Thyroid gland (tissue), 4 donors: ENCODE data around the gene ADAM12. TPM values are rescaled to one million over a fixed set of nuclear protein-coding genes. Genes with fewer than 3 reads are reported as not detected.
"Not testable (repeated sequence)": the region's sequence is repeated elsewhere in the genome, so short reads cannot be mapped to it uniquely, and the experiment has no call there.

Source experiments
- DNase-seq, 2 donors: peaks; one replicate each; pipeline ENCODE4 v3.0.0-alpha.2; 2019
- H3K27ac ChIP-seq, 3 donors: fragments of 200-600 bp; sonication (generic); 1 replicate in 2 of 3; 2 replicates in 1 of 3; pipeline ENCODE4 v1.5.1; 2016 to 2019; ENCODE audit warnings: mild to moderate bottlenecking in 1 of 3, moderate library complexity in 1 of 3
- H3K27me3 ChIP-seq: fragments of 200-600 bp; sonication (generic); one replicate; pipeline ENCODE4 v1.5.1; 2019
- H3K36me3 ChIP-seq, 2 donors: fragments of 200-600 bp; sonication (generic); one replicate each; pipeline ENCODE4 v1.5.1; 2016 to 2019
- H3K4me1 ChIP-seq, 2 donors: fragments of 200-600 bp; sonication (generic); one replicate each; pipeline ENCODE4 v1.5.1; 2017 to 2019
- H3K4me3 ChIP-seq, 3 donors: fragments of 200-600 bp; sonication (generic); replicated peaks in 1 of 3; 1 replicate in 2 of 3; 2 replicates in 1 of 3; pipeline ENCODE4 v1.5.1; 2016; ENCODE audit warnings: mild to moderate bottlenecking in 1 of 3
- H3K9me3 ChIP-seq: fragments of 200-600 bp; sonication (generic); one replicate; pipeline ENCODE4 v1.5.1; 2017
- CTCF ChIP-seq, 6 experiments: fragments of 200-600 bp in 3 of 6; fragments of 450-650 bp in 3 of 6; sonication (generic) in 3 of 6; IDR thresholded peaks; one replicate each; pipeline ENCODE4 v1.5.1; 2016 to 2019; ENCODE audit warnings: antibody characterized with exemption in 6 of 6, mild to moderate bottlenecking in 2 of 6, inconsistent platforms in 1 of 6, moderate library complexity in 1 of 6
- POLR2A ChIP-seq, 2 donors: fragments of 450-650 bp; IDR thresholded peaks; one replicate each; pipeline ENCODE4 v1.6.1; 2017; ENCODE audit warnings: antibody characterized with exemption in 2 of 2, mild to moderate bottlenecking in 2 of 2, moderate library complexity in 1 of 2
- WGBS, 2 donors: methylation state at CpG; one replicate each; pipeline ENCODE4 v1.1.5; 2017; 5-methylcytosine and 5-hydroxymethylcytosine counted together
- intact Hi-C: fragments of 100-400 bp; cut with DNase I; formaldehyde crosslinking; loops from one replicate; pipeline ENCODE4 v1.15.1; 2023
- total RNA-seq, 4 donors: library from RNA; depleted of rRNA; stranded (reverse); fragments of >200 nt; gene quantifications; one replicate each; pipeline ENCODE4 v1.2.3, GENCODE V29; 2016

ADAM12 gene
- total RNA-seq, 4 donors from 2014 or later: 0.20 to 0.94 (median 0.63) TPM

GRCh38 chr10:126052171-126052570 lies 336.1 kb downstream of the ADAM12 start:
- DNase-seq: no peak
- H3K9me3 ChIP-seq: no peaks in the 10 kb centered on the region
- no peak overlapping the region for H3K27ac ChIP-seq
- TF ChIP-seq POLR2A (IDR thresholded peaks at IDR 0.05): no peak
- TF ChIP-seq CTCF (IDR thresholded peaks at IDR 0.05): no peak
- H3K36me3 ChIP-seq: no peaks in the 10 kb centered on the region
- H3K4me3 ChIP-seq: no peak overlapping the region
- H3K27me3 ChIP-seq: no peaks in the 10 kb centered on the region
- WGBS, 2 donors: 71 to 83% methylated on average over 2 of the region's 2 CpGs
- peaks cover 0 to 4% of the 10 kb centered on the region in 2 donors for H3K4me1 ChIP-seq
- intact Hi-C loops: no loop called here

GRCh38 chr10:126049759-126050700 lies 338.2 kb downstream of the ADAM12 start:
- intact Hi-C loops: no loop called here
- no peak overlapping the region for H3K27ac ChIP-seq
- TF ChIP-seq POLR2A (IDR thresholded peaks at IDR 0.05): no peak
- no peak for TF ChIP-seq CTCF (IDR thresholded peaks at IDR 0.05)
- no peaks in the 10 kb centered on the region for H3K27me3 ChIP-seq
- peaks cover 0 to 4% of the 10 kb centered on the region in 2 donors for H3K4me1 ChIP-seq
- DNase-seq: peak; percentile 9 to 10
- no peaks in the 10 kb centered on the region for H3K9me3 ChIP-seq
- 59 to 75% methylated on average over 13 of the region's 13 CpGs for WGBS, 2 donors
- no peak overlapping the region for H3K4me3 ChIP-seq
- no peaks in the 10 kb centered on the region for H3K36me3 ChIP-seq

DNA sequence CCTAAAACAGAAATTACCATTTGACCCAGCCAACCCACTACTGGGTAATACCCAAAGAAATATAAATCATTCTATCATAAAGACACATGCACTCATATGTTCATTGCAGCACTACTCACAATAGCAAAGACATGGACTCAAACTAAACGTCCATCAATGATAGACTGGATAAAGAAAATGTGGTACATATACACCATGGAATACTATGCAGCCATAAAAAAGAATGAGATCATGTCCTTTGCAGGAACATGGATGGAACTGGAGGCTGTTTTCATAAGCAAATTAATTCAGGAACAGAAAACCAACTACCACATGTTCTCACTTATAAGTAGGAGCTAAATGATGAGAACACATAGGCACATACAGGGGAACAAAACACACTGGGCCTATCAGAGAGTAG lies 340.5 kb downstream of the ADAM12 start:
- H3K4me1 ChIP-seq, H3K4me3 ChIP-seq, H3K27me3 ChIP-seq, DNase-seq, intact Hi-C loops, H3K36me3 ChIP-seq, H3K27ac ChIP-seq, H3K9me3 ChIP-seq: not testable (repeated sequence)
- 88 to 90% methylated on average over 1 of the region's 1 CpG for WGBS, 2 donors

DNA sequence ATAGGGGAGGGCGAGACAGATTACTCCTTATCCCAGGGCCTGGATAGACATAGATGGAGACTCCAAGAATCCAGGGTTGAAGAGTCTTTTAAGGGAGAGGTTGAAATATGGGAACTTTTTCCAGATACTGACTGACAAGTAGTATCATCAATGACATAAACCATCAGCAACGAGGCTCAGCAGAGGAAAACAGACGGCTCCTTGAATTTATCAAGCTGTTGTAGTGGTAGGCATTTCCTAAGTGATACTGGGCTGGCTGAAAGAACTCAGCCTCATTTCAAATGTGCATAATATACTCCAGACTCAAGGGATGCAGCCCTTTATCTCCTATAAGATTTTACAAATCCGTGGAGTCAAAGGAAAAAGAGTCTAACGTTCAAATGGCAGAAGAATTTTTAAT lies 341.4 kb downstream of the ADAM12 start:
- no peaks in the 10 kb centered on the region for H3K27me3 ChIP-seq

GRCh38 chr10:126045861-126046260 lies 342.4 kb downstream of the ADAM12 start:
- H3K27ac ChIP-seq: no peak overlapping the region
- no peak overlapping the region for H3K4me3 ChIP-seq

More for the DNA sequence above, 341.4 kb downstream of the ADAM12 start:
- intact Hi-C loops: no loop called here
- Histone ChIP-seq H3K4me1 (peaks cover 5 to 9% of the 10 kb centered on the region in 2 donors), H3K4me3 (no peak overlapping the region), H3K27ac (no peak overlapping the region), H3K36me3 (no peaks in the 10 kb centered on the region), H3K9me3 (no peaks in the 10 kb centered on the region)
- WGBS, 2 donors: 81 to 90% methylated on average over 5 of the region's 5 CpGs
- DNase-seq: no peak
- TF ChIP-seq CTCF (IDR thresholded peaks at IDR 0.05): no peak
- TF ChIP-seq POLR2A (IDR thresholded peaks at IDR 0.05): no peak

More at GRCh38 chr10:126045861-126046260, 342.4 kb downstream of the ADAM12 start:
- DNase-seq: no peak
- peaks cover 9 to 18% of the 10 kb centered on the region in 2 donors for H3K4me1 ChIP-seq
- no peak for TF ChIP-seq CTCF (IDR thresholded peaks at IDR 0.05)
- no peak for TF ChIP-seq POLR2A (IDR thresholded peaks at IDR 0.05)
- H3K27me3 ChIP-seq: no peaks in the 10 kb centered on the region
- intact Hi-C loops: no loop called here
- no peaks in the 10 kb centered on the region for H3K36me3 ChIP-seq
- 89 to 94% methylated on average over 3 of the region's 3 CpGs for WGBS, 2 donors
- H3K9me3 ChIP-seq: no peaks in the 10 kb centered on the region
